ENCODE results near the gene STXBP6. TPM values are rescaled to one million over a fixed set of nuclear protein-coding genes. Genes with fewer than 3 reads are reported as not detected.

Gene STXBP6
- total RNA-seq, 2 donors from 2014 or later, result 20.1 to 28.3 TPM

- Histone ChIP-seq H3K27me3 (no peaks in the 10 kb centered on the region), H3K27ac (peak overlapping the region in 3 of 4 donors; percentile 54 to 88 (median 83)), H3K9me3 (no peaks in the 10 kb centered on the region), H3K4me1 (peaks cover 73% of the 10 kb centered on the region), H3K4me3 (no peak overlapping the region), H3K36me3 (replicated peaks in 1 of 2; ENCODE audit: insufficient read depth in 1 of 2, low read depth in 2 of 2) (no peaks in the 10 kb centered on the region)
- DNase-seq (no peak), ATAC-seq (no peak)
- intact Hi-C loops (cut with DNase I), result no loop called here
- 43 to 58% methylated on average over 2 of the region's 2 CpGs for WGBS, 2 donors
- TF ChIP-seq POLR2A (IDR thresholded peaks at IDR 0.05) (no peak), CTCF (IDR thresholded peaks at IDR 0.05) (no peak)
Measured at GRCh38 chr14:24814346-24814745, 235.6 kb downstream of the STXBP6 start.

- no peaks in the 10 kb centered on the region for H3K9me3 ChIP-seq
- H3K27me3 ChIP-seq, result no peaks in the 10 kb centered on the region
- intact Hi-C loops (cut with DNase I), result no loop called here
- no peaks in the 10 kb centered on the region for H3K36me3 ChIP-seq (replicated peaks in 1 of 2; ENCODE audit: insufficient read depth in 1 of 2, low read depth in 2 of 2)
- TF ChIP-seq CTCF (IDR thresholded peaks at IDR 0.05) (no peak), POLR2A (IDR thresholded peaks at IDR 0.05) (no peak)
- 43 to 44% methylated on average over 1 to 2 of the region's 2 CpGs for WGBS, 2 donors
- no peak overlapping the region for H3K4me3 ChIP-seq
- peak overlapping the region in 3 of 4 donors; percentile 54 to 88 (median 83) for H3K27ac ChIP-seq
- H3K4me1 ChIP-seq, result peaks cover 73% of the 10 kb centered on the region
- peak in 1 of 4 donors; percentile 19 for DNase-seq
- no peak for ATAC-seq
Measured at GRCh38 chr14:24813819-24814259, 236.1 kb downstream of the STXBP6 start.

- Histone ChIP-seq H3K27me3 (no peaks in the 10 kb centered on the region), H3K9me3 (no peaks in the 10 kb centered on the region), H3K4me1 (peaks cover 73% of the 10 kb centered on the region), H3K36me3 (replicated peaks in 1 of 2; ENCODE audit: insufficient read depth in 1 of 2, low read depth in 2 of 2) (no peaks in the 10 kb centered on the region), H3K4me3 (no peak overlapping the region), H3K27ac (peak overlapping the region in 2 of 4 donors; percentile 54 to 88)
- DNase-seq, result no peak
- no peak for TF ChIP-seq CTCF (IDR thresholded peaks at IDR 0.05)
- TF ChIP-seq POLR2A (IDR thresholded peaks at IDR 0.05), result no peak
- no peak for ATAC-seq
- WGBS, 2 donors, result 49 to 53% methylated on average over 6 of the region's 6 CpGs
- intact Hi-C loops (cut with DNase I), result no loop called here
Measured at GRCh38 chr14:24813089-24813815, 236.7 kb downstream of the STXBP6 start.

GRCh38 chr14:24809135-24809534 is 240.8 kb downstream of the STXBP6 start:
- intact Hi-C loops (cut with DNase I), result loop anchor here (10.0 kb wide), 1 partner anchor 236 kb away; no protein-coding TSS in a partner anchor
- no peaks in the 10 kb centered on the region for H3K36me3 ChIP-seq (replicated peaks in 1 of 2; ENCODE audit: insufficient read depth in 1 of 2, low read depth in 2 of 2)
- H3K27ac ChIP-seq, result peak overlapping the region in 2 of 4 donors; percentile 60 to 80
- DNase-seq (no peak), ATAC-seq (no peak)
- no peaks in the 10 kb centered on the region for H3K27me3 ChIP-seq
- no peak for TF ChIP-seq POLR2A (IDR thresholded peaks at IDR 0.05)
- TF ChIP-seq CTCF (IDR thresholded peaks at IDR 0.05), result no peak
- H3K4me3 ChIP-seq, result no peak overlapping the region
- 35 to 43% methylated on average over 2 of the region's 2 CpGs for WGBS, 2 donors
- H3K9me3 ChIP-seq, result no peaks in the 10 kb centered on the region
- H3K4me1 ChIP-seq, result peaks cover 52% of the 10 kb centered on the region

All from body of pancreas (tissue), 4 donors.